Mesothelial cell of epicardium (in vitro differentiated cells): ENCODE results near the gene KIAA0930. TPM values are rescaled to one million over a fixed set of nuclear protein-coding genes. Genes with fewer than 3 reads are reported as not detected.

Experiments
- DNase-seq, 2 experiments: peaks; one replicate each; pipeline ENCODE4 v3.0.0; 2021; ENCODE audit warnings: low spot score in 2 of 2; ENCODE audit not compliant: unreplicated experiment in 2 of 2
- H3K27ac Mint-ChIP-seq: 2 replicates; pipeline ENCODE4 v1.8.0; 2021; ENCODE audit warnings: mixed read lengths
- H3K27me3 Mint-ChIP-seq: 2 replicates; pipeline ENCODE4 v1.8.0; 2021; ENCODE audit warnings: low read depth, mixed read lengths
- H3K36me3 Mint-ChIP-seq: 2 replicates; pipeline ENCODE4 v1.8.0; 2021; ENCODE audit warnings: mixed read lengths
- H3K4me1 Mint-ChIP-seq: 2 replicates; pipeline ENCODE4 v1.8.0; 2021; ENCODE audit warnings: mixed read lengths
- H3K4me3 Mint-ChIP-seq: 2 replicates; pipeline ENCODE4 v1.8.0; 2021; ENCODE audit warnings: mild to moderate bottlenecking, moderate library complexity, mixed read lengths
- H3K9me3 Mint-ChIP-seq: 2 replicates; pipeline ENCODE4 v1.8.0; 2021; ENCODE audit warnings: mixed read lengths
- CTCF ChIP-seq: fragments of 200-600 bp; sonication (generic); IDR thresholded peaks from one replicate; pipeline ENCODE4 v1.5.0; 2021; ENCODE audit warnings: antibody characterized with exemption; ENCODE audit not compliant: unreplicated experiment
- microRNA-seq: library from miRNA; unstranded; fragments of <30 nt; microRNA quantifications from one replicate; pipeline ENCODE4 v1.2.0, GENCODE V29; 2021; ENCODE audit warnings: inconsistent platforms, mixed read lengths
- total RNA-seq: library from RNA; stranded (reverse); gene quantifications from 3 replicates; pipeline ENCODE4 v1.2.1, GENCODE V29; 2021

The KIAA0930 gene
- total RNA-seq, 1 donor from 2014 or later: 31.1 TPM

GRCh38 chr22:45144916-45145315 lies 95.8 kb downstream of the KIAA0930 start:
- Mint-ChIP-seq H3K9me3 (peaks cover 30% of the 10 kb centered on the region), H3K36me3 (peaks cover 3% of the 10 kb centered on the region), H3K4me1 (no peaks in the 10 kb centered on the region), H3K27me3 (no peaks in the 10 kb centered on the region), H3K4me3 (no peak overlapping the region), H3K27ac (no peak overlapping the region)
- TF ChIP-seq CTCF: no peak
- DNase-seq: no peak

GRCh38 chr22:45142376-45142775 lies 98.3 kb downstream of the KIAA0930 start:
- no peaks in the 10 kb centered on the region for H3K27me3 Mint-ChIP-seq
- no peak overlapping the region for H3K27ac Mint-ChIP-seq
- no peak overlapping the region for H3K4me3 Mint-ChIP-seq
- H3K4me1 Mint-ChIP-seq: no peaks in the 10 kb centered on the region
- TF ChIP-seq CTCF: no peak
- H3K9me3 Mint-ChIP-seq: peaks cover 30% of the 10 kb centered on the region
- peaks cover 3% of the 10 kb centered on the region for H3K36me3 Mint-ChIP-seq
- no peak for DNase-seq

Small RNA genes lying within 50 kb of the gene (microRNA-seq; reads per million reads assigned to microRNA genes)
- 5.3 reads per million, percentile 21 among the genes with 10 or more reads in this experiment for gene MIR1249

Other genes with a start within 250 kb of the KIAA0930 start
- 5.7 to 8.6 TPM (median 6.8 TPM) in 3 replicates for gene PHF21B, start 230.9 kb downstream of the KIAA0930 start, total RNA-seq
- gene NUP50, start 77.0 kb downstream of the KIAA0930 start, total RNA-seq: 45.8 to 54.6 TPM (median 52.9 TPM) in 3 replicates
- 0.59 to 0.87 TPM (median 0.84 TPM) in 3 replicates for gene UPK3A, start 44.1 kb upstream of the KIAA0930 start, total RNA-seq
- 227 to 235 TPM (median 229 TPM) in 3 replicates for gene FAM118A, start 69.0 kb upstream of the KIAA0930 start, total RNA-seq
- 0.07 TPM in 1 of 3 replicates, not detected in the others for gene SMC1B, start 172.7 kb upstream of the KIAA0930 start, total RNA-seq
- 2.0 to 2.5 TPM (median 2.1 TPM) in 3 replicates for gene RIBC2, start 172.8 kb upstream of the KIAA0930 start, total RNA-seq